K562 (cell line): ENCODE results near the gene HADHA. TPM values are rescaled to one million over a fixed set of nuclear protein-coding genes. Genes with fewer than 3 reads are reported as not detected.
A peak's percentile ranks its signal among the peaks of the same experiment; 100 is the strongest.

Source experiments
- ATF1 ChIP-seq, 2 experiments: fragments of 450-650 bp in 1 of 2; IDR thresholded peaks; 2 replicates each; pipeline ENCODE4 v1.6.1; 2016; ENCODE audit warnings: missing compliant biosample characterization in 1 of 2, missing genetic modification characterization in 1 of 2
- E2F1 ChIP-seq: sonication (generic); formaldehyde crosslinking; IDR thresholded peaks from 2 replicates; pipeline ENCODE4 v1.8.1; 2023; ENCODE audit warnings: mild to moderate bottlenecking, missing genetic modification reagents, moderate library complexity
- GTF3C2 ChIP-seq: IDR thresholded peaks from 3 replicates; pipeline ENCODE4 v1.6.1; 2011; ENCODE audit warnings: borderline replicate concordance, mild to moderate bottlenecking, moderate library complexity; ENCODE audit not compliant: insufficient read length; ENCODE audit errors: extremely low read depth
- HLTF ChIP-seq: fragments of 450-650 bp; IDR thresholded peaks from 2 replicates; pipeline ENCODE4 v1.6.1; 2016
- IFI16 ChIP-seq: fragments of 250-450 bp; sonication (Bioruptor Pico); IDR thresholded peaks from 2 replicates; pipeline ENCODE4 v2.1.2; 2022; ENCODE audit warnings: mild to moderate bottlenecking, inconsistent platforms
- KLF13 ChIP-seq: fragments of 450-650 bp; IDR thresholded peaks from 2 replicates; pipeline ENCODE4 v1.6.1; 2016; ENCODE audit warnings: missing genetic modification characterization, low read depth, mild to moderate bottlenecking, missing compliant biosample characterization, moderate library complexity, borderline replicate concordance
- MAFK ChIP-seq: IDR thresholded peaks from 2 replicates; pipeline ENCODE4 v1.6.1; 2011; ENCODE audit warnings: low read length, improper control_type of control experiment
- NCOA1 ChIP-seq: fragments of 450-650 bp; IDR thresholded peaks from 2 replicates; pipeline ENCODE4 v1.6.1; 2016; ENCODE audit warnings: low read depth
- PBX2 ChIP-seq, 2 experiments: IDR thresholded peaks in 1 of 2; conservative IDR thresholded peaks in 1 of 2; 2 replicates each; pipeline ENCODE4 v1.6.1; 2016; ENCODE audit warnings: low read depth in 2 of 2, mild to moderate bottlenecking in 1 of 2, missing compliant biosample characterization in 1 of 2, missing genetic modification characterization in 1 of 2, moderate library complexity in 1 of 2
- PHF8 ChIP-seq: fragments of 200-600 bp; sonication (generic); IDR thresholded peaks from 2 replicates; pipeline ENCODE4 v1.6.1; 2012; ENCODE audit warnings: mixed run types, mild to moderate bottlenecking, inconsistent platforms, low read length, moderate library complexity, borderline replicate concordance
- SNAPC5 ChIP-seq: fragments of 250-450 bp; sonication (Bioruptor Pico); IDR thresholded peaks from 2 replicates; pipeline ENCODE4 v1.8.0; 2021; ENCODE audit warnings: moderate library complexity, mild to moderate bottlenecking, inconsistent platforms
- SP2 ChIP-seq: IDR thresholded peaks from 2 replicates; pipeline ENCODE4 v1.6.1; 2011; ENCODE audit warnings: mild to moderate bottlenecking, low read depth, low read length, moderate library complexity; ENCODE audit not compliant: poor library complexity, severe bottlenecking; ENCODE audit errors: extremely low read depth
- TAL1 ChIP-seq: fragments of 450-650 bp; IDR thresholded peaks from 2 replicates; pipeline ENCODE4 v1.6.1; 2016; ENCODE audit warnings: mild to moderate bottlenecking
- TBP ChIP-seq: optimal IDR thresholded peaks from 2 replicates; pipeline ENCODE3; 2011; ENCODE audit warnings: low read depth, low read length, improper control_type of control experiment
- ZBTB49 ChIP-seq: sonication (generic); formaldehyde crosslinking; IDR thresholded peaks from 2 replicates; pipeline ENCODE4 v1.8.0; 2022; ENCODE audit warnings: missing genetic modification reagents, mild to moderate bottlenecking, borderline replicate concordance
- ZNF347 ChIP-seq: fragments of 450-650 bp; formaldehyde crosslinking; IDR thresholded peaks from 2 replicates; pipeline ENCODE4 v1.4.0; 2020; ENCODE audit warnings: low read depth, mild to moderate bottlenecking, moderate library complexity
- polyA plus RNA-seq, 8 experiments: library from polyadenylated mRNA; depleted of rRNA in 4 of 8; stranded (reverse) in 5 of 8; unstranded in 3 of 8; fragments of >200 nt; fragmentation: Nextera tagmentation in 2 of 8; fragmentation: Illumina TruSeq in 1 of 8; extraction: Ambion mirVana in 2 of 8; extraction: Trizol in 1 of 8; gene quantifications; 2 replicates each; pipeline versions ENCODE4 v1.2.1 to v1.2.3, GENCODE V29; 2011 to 2014; ENCODE audit warnings: inconsistent platforms in 1 of 8, missing spikeins in 1 of 8
- total RNA-seq, 7 experiments: library from RNA; depleted of rRNA in 6 of 7; stranded (reverse); fragments of >200 nt in 6 of 7; fragmentation: Illumina TruSeq in 2 of 7; extraction: Trizol in 2 of 7; gene quantifications; 2 replicates each; pipeline versions ENCODE4 v1.2.1 to v1.2.3, GENCODE V29; 2011 to 2021; ENCODE audit warnings: low replicate concordance in 1 of 7

HADHA gene
- total and polyA plus RNA-seq, 9 of the 15 experiments (the other 6 are each of a cell fraction or from before 2014, with no cell fraction given) = 145 to 326 (median 202) TPM

GRCh38 chr2:26244309-26245230 lies at the start of gene HADHA, which contains the start of gene HADHB (continued):
- no peak for TF ChIP-seq GTF3C2
- no peak for TF ChIP-seq ZBTB49 (CRISPR knock-in tag)
- TF ChIP-seq PHF8 = peak; percentile 88
- TF ChIP-seq SP2 = no peak
- no peak for TF ChIP-seq NCOA1
- no peak for TF ChIP-seq ZNF347
- no peak; the same call in 1 of the 2 replicates for TF ChIP-seq KLF13
- TF ChIP-seq TBP = peak; percentile 84
- TF ChIP-seq SNAPC5 (CRISPR knock-in tag) = no peak
- peak; percentile 6; the same call in 1 of the 2 replicates for TF ChIP-seq MAFK
- TF ChIP-seq IFI16 (CRISPR knock-in tag) = no peak
- TF ChIP-seq PBX2 (CRISPR knock-in tag; IDR thresholded peaks at IDR 0.05; ENCODE audit: low read depth) = no peak
- 0 out of 2 replicates have a peak, but pooled peaks have one; percentile 25 for TF ChIP-seq PBX2 (tag; conservative IDR thresholded peaks at IDR 0.05; ENCODE audit: low read depth)
- TF ChIP-seq HLTF = no peak
- TF ChIP-seq E2F1 (CRISPR knock-in tag) = peak; percentile 61; the same call in 1 of the 2 replicates
- peak; percentile 53; the same call in 1 of the 2 replicates for TF ChIP-seq TAL1
- TF ChIP-seq ATF1 (CRISPR knock-in tag; IDR thresholded peaks at IDR 0.05) = no peak
- peak; percentile 70 for TF ChIP-seq ATF1 (tag; IDR thresholded peaks at IDR 0.05)
